IMR-90 (cell line): ENCODE results near the gene NCS1. TPM values are rescaled to one million over a fixed set of nuclear protein-coding genes. Genes with fewer than 3 reads are reported as not detected.

ENCODE experiments used
- ATAC-seq: fragments of 200-7000 bp; cut with Tn5 transposase; 2 replicates; pipeline ENCODE4 v1.9.1; 2020; ENCODE audit warnings: low read depth, mild to moderate bottlenecking, moderate library complexity
- BruUV-seq: library from RNA; stranded (reverse); fragments of 400-500 nt; replicated peaks from 2 replicates; lab custom pipeline; 2021; lab: Mats Ljungman, UMichigan
- CTCF ChIA-PET: fragments of 300-600 bp; formaldehyde crosslinking; extraction: SDS; loops from one replicate; lab custom pipeline; 2021; ENCODE audit warnings: antibody characterized with exemption; lab: Yijun Ruan, JAX
- POLR2A ChIA-PET: fragments of 300-600 bp; sonication (Branson Sonifier 250); formaldehyde crosslinking; loops from one replicate; lab custom pipeline; 2022; ENCODE audit warnings: antibody characterized with exemption; ENCODE audit not compliant: unreplicated experiment; lab: Charles Lee
- DNase-seq: peaks from one replicate; pipeline ENCODE4 v3.0.0; 2013
- H2AFZ ChIP-seq: replicated peaks from 2 replicates; pipeline ENCODE3; 2013; ENCODE audit warnings: low read length, mild to moderate bottlenecking; ENCODE audit not compliant: poor library complexity
- H2AK5ac ChIP-seq: 2 replicates; pipeline ENCODE4 v1.6.1; 2013; ENCODE audit warnings: low read depth, low read length, inconsistent platforms
- H2AK9ac ChIP-seq: replicated peaks from 2 replicates; pipeline ENCODE3; 2013; ENCODE audit warnings: mild to moderate bottlenecking, low read depth, low read length, moderate library complexity; ENCODE audit not compliant: poor library complexity
- H2BK120ac ChIP-seq: 2 replicates; pipeline ENCODE4 v1.6.1; 2013; ENCODE audit warnings: low read depth, low read length, inconsistent platforms
- H2BK15ac ChIP-seq: 3 replicates; pipeline ENCODE4 v1.6.1; 2013; ENCODE audit warnings: low read depth, low read length, inconsistent platforms
- H2BK20ac ChIP-seq: 2 replicates; pipeline ENCODE4 v1.6.1; 2013; ENCODE audit warnings: low read depth, mild to moderate bottlenecking, inconsistent platforms, low read length, moderate library complexity
- H2BK5ac ChIP-seq: 2 replicates; pipeline ENCODE4 v1.6.1; 2013; ENCODE audit warnings: mild to moderate bottlenecking, low read depth, low read length, inconsistent platforms; ENCODE audit not compliant: poor library complexity, severe bottlenecking
- H3K14ac ChIP-seq: replicated peaks from 2 replicates; pipeline ENCODE4 v1.6.1; 2013; ENCODE audit warnings: low read depth, low read length, inconsistent platforms
- H3K18ac ChIP-seq: 2 replicates; pipeline ENCODE4 v1.6.1; 2013; ENCODE audit warnings: low read depth, low read length, control low read depth
- H3K23ac ChIP-seq: 2 replicates; pipeline ENCODE4 v1.6.1; 2013; ENCODE audit warnings: low read depth, low read length, inconsistent platforms
- H3K27ac ChIP-seq: 2 replicates; pipeline ENCODE4 v1.5.1; 2013; ENCODE audit warnings: mild to moderate bottlenecking, control low read depth, low read length; ENCODE audit not compliant: insufficient read depth
- H3K27me3 ChIP-seq: 2 replicates; pipeline ENCODE4 v1.6.1; 2013; ENCODE audit warnings: low read length; ENCODE audit not compliant: control insufficient read depth, insufficient read depth
- H3K36me3 ChIP-seq: 2 replicates; pipeline ENCODE4 v1.6.1; 2013; ENCODE audit warnings: low read length, mixed read lengths; ENCODE audit not compliant: control insufficient read depth, insufficient read depth
- H3K4ac ChIP-seq: 2 replicates; pipeline ENCODE4 v1.6.1; 2013; ENCODE audit warnings: low read depth, low read length, inconsistent platforms
- H3K4me1 ChIP-seq: 2 replicates; pipeline ENCODE4 v1.6.1; 2013; ENCODE audit warnings: low read length, mixed read lengths; ENCODE audit not compliant: control insufficient read depth, insufficient read depth
- H3K4me2 ChIP-seq: 2 replicates; pipeline ENCODE4 v1.6.1; 2013; ENCODE audit warnings: low read depth, mild to moderate bottlenecking, control low read depth, low read length, moderate library complexity
- H3K4me3 ChIP-seq: 2 replicates; pipeline ENCODE4 v1.5.1; 2013; ENCODE audit warnings: low read depth, mild to moderate bottlenecking, control low read depth, low read length, moderate library complexity; ENCODE audit not compliant: insufficient read depth
- H3K56ac ChIP-seq: 2 replicates; pipeline ENCODE4 v1.6.1; 2013; ENCODE audit warnings: low read length, inconsistent platforms; ENCODE audit not compliant: insufficient read depth; ENCODE audit errors: extremely low read depth
- H3K79me1 ChIP-seq, 2 experiments: 2 replicates each; pipeline ENCODE4 v1.6.1; 2013; ENCODE audit warnings: low read length in 2 of 2, inconsistent platforms in 1 of 2, low read depth in 1 of 2
- H3K9ac ChIP-seq: 2 replicates; pipeline ENCODE4 v1.6.1; 2013; ENCODE audit warnings: low read depth, low read length, control low read depth
- H3K9me1 ChIP-seq: 2 replicates; pipeline ENCODE4 v1.6.1; 2013; ENCODE audit warnings: low read length, inconsistent platforms; ENCODE audit not compliant: insufficient read depth
- H3K9me3 ChIP-seq: 2 replicates; pipeline ENCODE4 v1.6.1; 2013; ENCODE audit warnings: low read length; ENCODE audit not compliant: control insufficient read depth, insufficient read depth
- H4K20me1 ChIP-seq: 2 replicates; pipeline ENCODE4 v1.6.1; 2013; ENCODE audit warnings: low read length, inconsistent platforms; ENCODE audit not compliant: insufficient read depth
- H4K5ac ChIP-seq: 2 replicates; pipeline ENCODE4 v1.6.1; 2013; ENCODE audit warnings: mild to moderate bottlenecking, low read depth, low read length, control low read depth
- H4K8ac ChIP-seq, 2 experiments: 2 replicates each; pipeline ENCODE4 v1.6.1; 2013; ENCODE audit warnings: low read depth in 2 of 2, low read length in 2 of 2, control low read depth in 1 of 2, inconsistent platforms in 1 of 2
- H4K91ac ChIP-seq: 2 replicates; pipeline ENCODE4 v1.6.1; 2013; ENCODE audit warnings: low read depth, low read length, inconsistent platforms; ENCODE audit not compliant: insufficient read depth
- BHLHE40 ChIP-seq: fragments of 150-350 bp; IDR thresholded peaks from 2 replicates; pipeline ENCODE4 v1.6.1; 2016; ENCODE audit warnings: mild to moderate bottlenecking, low read depth, low read length
- CEBPB ChIP-seq: IDR thresholded peaks from 2 replicates; pipeline ENCODE4 v1.6.1; 2012; ENCODE audit warnings: low read depth, low read length, improper control_type of control experiment
- CHD1 ChIP-seq: IDR thresholded peaks from 2 replicates; pipeline ENCODE4 v1.6.1; 2012; ENCODE audit warnings: low read depth, low read length, improper control_type of control experiment
- CTCF ChIP-seq: conservative IDR thresholded peaks from 2 replicates; pipeline ENCODE4 v1.5.1; 2012; ENCODE audit warnings: mild to moderate bottlenecking, low read depth, low read length, improper control_type of control experiment
- ELK1 ChIP-seq: fragments of 150-350 bp; IDR thresholded peaks from 2 replicates; pipeline ENCODE4 v1.6.1; 2016; ENCODE audit warnings: low read depth, mild to moderate bottlenecking, low read length, moderate library complexity, borderline replicate concordance
- FOS ChIP-seq: fragments of 150-350 bp; IDR thresholded peaks from 2 replicates; pipeline ENCODE4 v1.6.1; 2016; ENCODE audit warnings: low read depth, low read length
- MAFK ChIP-seq: IDR thresholded peaks from 2 replicates; pipeline ENCODE4 v1.6.1; 2012; ENCODE audit warnings: low read depth, low read length, improper control_type of control experiment
- MXI1 ChIP-seq: IDR thresholded peaks from 2 replicates; pipeline ENCODE4 v1.6.1; 2012; ENCODE audit warnings: low read depth, mild to moderate bottlenecking, low read length, moderate library complexity, borderline replicate concordance
- RAD21 ChIP-seq: IDR thresholded peaks from 2 replicates; pipeline ENCODE4 v1.6.1; 2012; ENCODE audit warnings: low read length, improper control_type of control experiment
- RCOR1 ChIP-seq: IDR thresholded peaks from 2 replicates; pipeline ENCODE4 v1.6.1; 2012; ENCODE audit warnings: mild to moderate bottlenecking, low read length, improper control_type of control experiment; ENCODE audit not compliant: insufficient replicate concordance
- RFX5 ChIP-seq: IDR thresholded peaks from 2 replicates; pipeline ENCODE4 v1.8.0; 2012; ENCODE audit warnings: low read depth, mild to moderate bottlenecking, low read length, moderate library complexity
- USF2 ChIP-seq: fragments of 150-350 bp; IDR thresholded peaks from 2 replicates; pipeline ENCODE4 v1.6.1; 2017; ENCODE audit warnings: mild to moderate bottlenecking, antibody characterized with exemption, low read length, low read depth
- WGBS, 2 experiments: methylation state at CpG; one replicate each; pipeline versions ENCODE4 v1.1.5 to v1.1.7; 2013; ENCODE audit warnings: missing lambda C conversion rate in 2 of 2; ENCODE audit not compliant: insufficient read length in 1 of 2; ENCODE audit errors: extremely low coverage in 2 of 2; 5-methylcytosine and 5-hydroxymethylcytosine counted together
- dilution Hi-C: fragments of 300-500 bp; cut with HindIII; formaldehyde crosslinking; loops from one replicate; pipeline ENCODE4 v1.14.3; 2018; ENCODE audit warnings: low sequenced_read_pairs; ENCODE audit not compliant: unreplicated experiment
- in situ Hi-C: fragments of 300-500 bp; cut with MboI; formaldehyde crosslinking; loops from 3 replicates; pipeline ENCODE4 v1.14.3; 2019; ENCODE audit warnings: low sequenced_read_pairs, inconsistent platforms, mixed read lengths
- intact Hi-C: fragments of 100-400 bp; cut with micrococcal nuclease; formaldehyde crosslinking; loops from 2 replicates; pipeline ENCODE4 v1.10.0; 2022
- polyA plus RNA-seq, 3 experiments: library from polyadenylated mRNA; depleted of rRNA; stranded (reverse); fragments of >200 nt; gene quantifications; 2 replicates each; pipeline ENCODE4 v1.2.3, GENCODE V29; 2012; ENCODE audit warnings: low replicate concordance in 1 of 3
- total RNA-seq: library from RNA; depleted of rRNA; stranded (reverse); fragments of >200 nt; gene quantifications from 2 replicates; pipeline ENCODE4 v1.2.3, GENCODE V29; 2012

Gene NCS1
- total and polyA plus RNA-seq, 2 of the 4 experiments (the other 2 are of a cell fraction), result 41.0 to 60.5 TPM

- peaks cover 75% of the 10 kb centered on the region for H3K27me3 ChIP-seq
- no peak for TF ChIP-seq RCOR1
- no peak for TF ChIP-seq MAFK
- no peak for TF ChIP-seq ELK1
- no peak for TF ChIP-seq MXI1
- no peak for TF ChIP-seq FOS
- no peak for TF ChIP-seq RFX5
- no peak for TF ChIP-seq BHLHE40
- no peak for TF ChIP-seq USF2
- TF ChIP-seq CEBPB, result no peak
- TF ChIP-seq CHD1, result no peak
- TF ChIP-seq RAD21, result no peak
- no peak for TF ChIP-seq CTCF
- H3K4ac ChIP-seq, result no peak overlapping the region
- POLR2A ChIA-PET, result no interaction called here
- H3K9me1 ChIP-seq, result peaks cover 3% of the 10 kb centered on the region
- H3K4me1 ChIP-seq, result peaks cover 3% of the 10 kb centered on the region; the same call in 1 of the 2 replicates
- H3K79me1 ChIP-seq, result no peaks in the 10 kb centered on the region
- dilution Hi-C loops, result no loop called here
- H3K56ac ChIP-seq, result no peak overlapping the region
- H3K9me3 ChIP-seq, result no peaks in the 10 kb centered on the region; the same call in 1 of the 2 replicates
- no peak overlapping the region for H3K23ac ChIP-seq
- no peak overlapping the region for H2AK5ac ChIP-seq
- no peaks in the 10 kb centered on the region for H4K20me1 ChIP-seq
- H2BK120ac ChIP-seq, result no peak overlapping the region
- no peak overlapping the region for H4K5ac ChIP-seq
- H2BK15ac ChIP-seq, result no peak overlapping the region
- ATAC-seq (no peak), DNase-seq (no peak)
- H2BK20ac ChIP-seq, result no peak overlapping the region
- no peak overlapping the region for H3K9ac ChIP-seq
- no peak overlapping the region for H2BK5ac ChIP-seq
- intact Hi-C loops, result no loop called here
- H3K27ac ChIP-seq, result no peak overlapping the region
- no peak overlapping the region for H3K4me3 ChIP-seq
- H2AFZ ChIP-seq, result no peak overlapping the region
- WGBS, 2 experiments, result 67% methylated on average over 5 of the region's 10 CpGs; no CpG with 5 or more reads in 1 of the 2 experiments
- no peak overlapping the region for H3K4me2 ChIP-seq
- CTCF ChIA-PET, result interaction anchor here (0.6 kb wide), 1 partner anchor 360 kb away, joined by 5 read pairs; no protein-coding TSS in a partner anchor
- H4K8ac ChIP-seq, result no peak overlapping the region
- in situ Hi-C loops, result no loop called here
- no peaks in the 10 kb centered on the region for H3K36me3 ChIP-seq
- H2AK9ac ChIP-seq, result no peak overlapping the region
- H4K91ac ChIP-seq, result no peak overlapping the region
- BruUV-seq, result no TSS peak
- H3K18ac ChIP-seq, result no peak overlapping the region
- H3K14ac ChIP-seq, result no peak overlapping the region
These were observed 112.0 kb downstream of the NCS1 start for GRCh38 chr9:130284249-130284625.
